GM21390 (cell line): ENCODE measurements around the gene LEF1.

Source experiments
- ATAC-seq: cut with Tn5 transposase; IDR thresholded peaks from one replicate; pipeline ENCODE4 v1.9.1; 2021; ENCODE audit not compliant: unreplicated experiment

LEF1 gene

GRCh38 chr4:108005807-108006206 is 162.9 kb downstream of the LEF1 start:
- no peak for ATAC-seq

DNA sequence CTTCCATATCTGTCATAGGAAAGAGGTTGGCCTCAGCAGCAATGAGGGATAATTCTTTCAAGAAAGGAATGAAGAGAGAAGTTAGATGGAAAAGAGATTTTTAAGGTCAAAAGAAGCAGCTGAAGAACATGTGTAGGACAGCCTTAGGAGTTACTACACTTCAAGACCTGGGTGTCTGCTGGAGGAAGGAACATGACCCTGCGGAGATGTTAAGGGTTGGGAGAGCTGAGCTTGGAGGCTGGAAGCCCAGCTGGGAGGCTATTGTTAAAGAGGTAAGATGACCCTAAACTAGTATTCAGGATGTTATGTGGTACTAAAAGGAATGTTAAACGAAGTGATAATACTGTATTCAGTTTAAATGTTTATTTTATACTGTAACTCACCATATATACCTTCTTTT is 164.1 kb downstream of the LEF1 start:
- no peak for ATAC-seq

- ATAC-seq: no peak
These were observed 164.7 kb downstream of the LEF1 start for GRCh38 chr4:108003982-108004515.

DNA sequence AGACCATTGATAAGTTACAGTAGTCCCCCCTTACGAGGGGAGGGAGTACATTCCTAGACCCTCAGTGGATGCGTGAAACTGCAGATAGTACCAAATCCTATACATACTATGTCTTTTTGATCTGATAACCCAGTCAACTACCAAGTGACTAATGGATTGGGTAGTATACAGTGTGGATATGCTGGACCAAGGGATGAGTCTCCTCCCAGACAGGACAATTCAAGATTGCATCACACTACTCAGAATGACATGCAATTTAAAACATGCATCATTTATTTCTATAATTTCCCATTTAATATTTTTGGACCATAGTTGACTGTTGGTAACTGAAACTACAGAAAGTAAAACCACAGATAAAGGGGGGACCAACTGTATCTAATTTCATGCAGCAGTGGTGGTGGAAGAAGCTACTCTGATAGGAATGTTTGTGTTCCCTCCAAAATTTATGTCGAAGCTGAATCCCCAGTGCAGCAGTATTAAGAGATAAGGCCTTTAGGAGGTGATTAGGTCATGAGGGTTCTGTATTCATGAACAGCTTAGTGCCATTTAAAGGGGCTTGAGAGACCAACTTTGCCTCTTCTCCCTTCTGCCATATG is 167.1 kb downstream of the LEF1 start:
- no peak for ATAC-seq

- no peak for ATAC-seq
These were observed 168.7 kb downstream of the LEF1 start for GRCh38 chr4:107999932-108000539.

- ATAC-seq: no peak
These were observed 170.9 kb downstream of the LEF1 start for GRCh38 chr4:107997794-107998193.
